CD14-positive monocyte (primary cell): ENCODE data around the gene FOXP1. TPM values are rescaled to one million over a fixed set of nuclear protein-coding genes. Genes with fewer than 3 reads are reported as not detected.
A peak's percentile ranks its signal among the peaks of the same experiment; 100 is the strongest.

Source experiments
- DNase-seq, 3 donors: peaks; one replicate each; pipeline ENCODE4 v3.0.0-alpha.2; 2011 to 2022
- H2AFZ ChIP-seq: 2 replicates; pipeline ENCODE4 v1.6.0; 2012; ENCODE audit warnings: mild to moderate bottlenecking, low read depth, low read length, inconsistent platforms; ENCODE audit not compliant: insufficient read depth, poor library complexity, severe bottlenecking
- H3K27ac ChIP-seq, 2 donors: 1 replicate in 1 of 2; 2 replicates in 1 of 2; pipeline ENCODE4 v1.5.1; 2012 to 2013; ENCODE audit warnings: low read length in 2 of 2, control low read depth in 1 of 2, inconsistent platforms in 1 of 2, low read depth in 1 of 2, mild to moderate bottlenecking in 1 of 2
- H3K27me3 ChIP-seq, 2 donors: one replicate each; pipeline versions ENCODE4 v1.6.0 to v1.6.1; 2011 to 2013; ENCODE audit warnings: low read length in 2 of 2; ENCODE audit not compliant: control insufficient read depth in 2 of 2, insufficient read depth in 2 of 2
- H3K36me3 ChIP-seq, 2 donors: replicated peaks in 1 of 2; 1 replicate in 1 of 2; 2 replicates in 1 of 2; pipeline versions ENCODE4 v1.5.1 to v1.6.1; 2012 to 2013; ENCODE audit warnings: low read length in 2 of 2, control low read depth in 1 of 2, inconsistent platforms in 1 of 2, mild to moderate bottlenecking in 1 of 2; ENCODE audit not compliant: insufficient read depth in 2 of 2, control insufficient read depth in 1 of 2
- H3K4me1 ChIP-seq, 2 donors: 1 replicate in 1 of 2; 2 replicates in 1 of 2; pipeline versions ENCODE4 v1.5.1 to v1.6.1; 2012 to 2013; ENCODE audit warnings: low read length in 2 of 2, control low read depth in 1 of 2, inconsistent platforms in 1 of 2, mild to moderate bottlenecking in 1 of 2, moderate library complexity in 1 of 2; ENCODE audit not compliant: insufficient read depth in 2 of 2, control insufficient read depth in 1 of 2
- H3K4me2 ChIP-seq: replicated peaks from 2 replicates; pipeline ENCODE3; 2012; ENCODE audit warnings: low read length, moderate library complexity, mild to moderate bottlenecking; ENCODE audit not compliant: poor library complexity, severe bottlenecking; ENCODE audit errors: extremely low read depth
- H3K4me3 ChIP-seq, 3 experiments: fragments of 200-600 bp in 1 of 3; sonication (generic) in 1 of 3; replicated peaks in 1 of 3; 1 replicate in 2 of 3; 2 replicates in 1 of 3; pipeline ENCODE4 v1.5.1; 2011 to 2013; ENCODE audit warnings: low read length in 3 of 3, mild to moderate bottlenecking in 3 of 3, control low read depth in 2 of 3, low read depth in 2 of 3, inconsistent platforms in 1 of 3, moderate library complexity in 1 of 3
- H3K79me2 ChIP-seq: 2 replicates; pipeline ENCODE4 v1.6.0; 2012; ENCODE audit warnings: mild to moderate bottlenecking, control low read depth, inconsistent platforms, low read length, moderate library complexity; ENCODE audit not compliant: insufficient read depth
- H3K9ac ChIP-seq: 2 replicates; pipeline ENCODE4 v1.6.0; 2017; ENCODE audit warnings: low read length, mild to moderate bottlenecking; ENCODE audit not compliant: insufficient read depth, poor library complexity, severe bottlenecking
- H3K9me3 ChIP-seq, 2 donors: replicated peaks in 1 of 2; 1 replicate in 1 of 2; 2 replicates in 1 of 2; pipeline versions ENCODE4 v1.5.1 to v1.6.1; 2012 to 2013; ENCODE audit warnings: low read length in 2 of 2, control low read depth in 1 of 2; ENCODE audit not compliant: control insufficient read depth in 1 of 2, insufficient read depth in 1 of 2
- H4K20me1 ChIP-seq: 2 replicates; pipeline ENCODE4 v1.6.0; 2012; ENCODE audit warnings: mild to moderate bottlenecking, low read length, control low read depth, moderate library complexity; ENCODE audit not compliant: insufficient read depth
- H3K27ac Mint-ChIP-seq, 7 donors: one replicate each; pipeline ENCODE4 v1.8.0; 2020; ENCODE audit warnings: mild to moderate bottlenecking in 7 of 7, mixed read lengths in 7 of 7, moderate library complexity in 6 of 7, inconsistent platforms in 2 of 7
- H3K27me3 Mint-ChIP-seq, 3 donors: one replicate each; pipeline ENCODE4 v1.8.0; 2021 to 2022; ENCODE audit warnings: low read depth in 3 of 3, mild to moderate bottlenecking in 3 of 3, mixed read lengths in 3 of 3, moderate library complexity in 3 of 3, inconsistent platforms in 1 of 3
- H3K36me3 Mint-ChIP-seq, 2 donors: one replicate each; pipeline ENCODE4 v1.8.0; 2020; ENCODE audit warnings: mixed read lengths in 2 of 2, inconsistent platforms in 1 of 2, mild to moderate bottlenecking in 1 of 2
- H3K4me1 Mint-ChIP-seq: one replicate; pipeline ENCODE4 v1.8.0; 2020; ENCODE audit warnings: mild to moderate bottlenecking, mixed read lengths
- H3K4me3 Mint-ChIP-seq, 2 donors: one replicate each; pipeline ENCODE4 v1.8.0; 2020; ENCODE audit warnings: mild to moderate bottlenecking in 2 of 2, mixed read lengths in 2 of 2, moderate library complexity in 1 of 2
- H3K9me3 Mint-ChIP-seq, 7 donors: one replicate each; pipeline ENCODE4 v1.8.0; 2020 to 2022; ENCODE audit warnings: mixed read lengths in 7 of 7, mild to moderate bottlenecking in 6 of 7, moderate library complexity in 6 of 7, inconsistent platforms in 2 of 7
- CTCF ChIP-seq: fragments of 200-600 bp; IDR thresholded peaks from one replicate; pipeline ENCODE4 v1.8.0; 2022; ENCODE audit warnings: antibody characterized with exemption, mild to moderate bottlenecking
- WGBS: methylation state at CpG from one replicate; pipeline ENCODE4 v1.1.5; 2013; ENCODE audit warnings: missing lambda C conversion rate; ENCODE audit not compliant: insufficient coverage; 5-methylcytosine and 5-hydroxymethylcytosine counted together
- intact Hi-C, 2 donors: fragments of 100-400 bp; cut with micrococcal nuclease; formaldehyde crosslinking; loops; one replicate each; pipeline versions ENCODE4 v1.15.0 to v1.15.1; 2023
- polyA plus RNA-seq, 3 donors: library from polyadenylated mRNA; depleted of rRNA in 1 of 3; unstranded in 2 of 3; stranded (reverse) in 1 of 3; fragments of 300-500 nt in 2 of 3; fragments of >200 nt in 1 of 3; fragmentation: Illumina TruSeq in 2 of 3; gene quantifications; 1 replicate in 2 of 3; 2 replicates in 1 of 3; pipeline ENCODE4 v1.2.3, GENCODE V29; 2012 to 2021

The FOXP1 gene
- polyA plus RNA-seq, 3 donors = 25.7 to 42.6 (median 27.8) TPM

GRCh38 chr3:71423151-71423906 is 160.2 kb downstream of the FOXP1 start:
- Histone ChIP-seq H3K4me2 (no peak overlapping the region), H3K79me2 (peaks cover 95% of the 10 kb centered on the region), H3K36me3 (peaks cover 0 to 7% of the 10 kb centered on the region in 2 donors), H3K27ac (peak overlapping the region in 1 of 2 donors; percentile 24), H3K9me3 (no peaks in the 10 kb centered on the region), H3K4me1 (peaks cover 18 to 27% of the 10 kb centered on the region in 2 donors), H3K4me3 (no peak overlapping the region), H4K20me1 (peaks cover 81% of the 10 kb centered on the region), H3K9ac (no peak overlapping the region), H3K27me3 (no peaks in the 10 kb centered on the region), H2AFZ (no peak overlapping the region)
- WGBS = 83% methylated on average over 4 of the region's 12 CpGs
- peaks cover 51% of the 10 kb centered on the region for H3K4me1 Mint-ChIP-seq
- no peak for DNase-seq
- H3K27ac Mint-ChIP-seq = peak overlapping the region in 2 of 7 donors; percentile 71 to 90
- H3K27me3 Mint-ChIP-seq = peaks cover 0 to 2% (median 0%) of the 10 kb centered on the region in 3 donors
- H3K9me3 Mint-ChIP-seq = no peaks in the 10 kb centered on the region
- peaks cover 9 to 12% of the 10 kb centered on the region in 2 donors for H3K36me3 Mint-ChIP-seq
- no peak for TF ChIP-seq CTCF
- H3K4me3 Mint-ChIP-seq = no peak overlapping the region
- intact Hi-C loops = no loop called here

- Histone ChIP-seq H3K4me1 (peaks cover 18 to 25% of the 10 kb centered on the region in 2 donors), H3K4me3 (no peak overlapping the region), H3K27me3 (no peaks in the 10 kb centered on the region), H3K27ac (peak overlapping the region; percentile 26 to 39), H3K79me2 (peaks cover 95% of the 10 kb centered on the region), H2AFZ (no peak overlapping the region), H3K36me3 (peaks cover 0 to 7% of the 10 kb centered on the region in 2 donors), H3K4me2 (no peak overlapping the region), H3K9ac (no peak overlapping the region), H3K9me3 (no peaks in the 10 kb centered on the region), H4K20me1 (peaks cover 81% of the 10 kb centered on the region)
- Mint-ChIP-seq H3K36me3 (peaks cover 8% of the 10 kb centered on the region in 2 donors), H3K4me3 (peak overlapping the region; percentile 7 to 35), H3K27ac (peak overlapping the region in 6 of 7 donors; percentile 8 to 90 (median 78)), H3K9me3 (no peaks in the 10 kb centered on the region), H3K4me1 (peaks cover 51% of the 10 kb centered on the region), H3K27me3 (peaks cover 0 to 2% (median 0%) of the 10 kb centered on the region in 3 donors)
- intact Hi-C loops = no loop called here
- DNase-seq = peak in 2 of 3 donors; percentile 19 to 30
- WGBS = 62% methylated on average over 4 of the region's 12 CpGs
- no peak for TF ChIP-seq CTCF
Observed at GRCh38 chr3:71421820-71422566, 161.5 kb downstream of the FOXP1 start.
